ENCODE data around the gene BRINP2. TPM values are rescaled to one million over a fixed set of nuclear protein-coding genes. Genes with fewer than 3 reads are reported as not detected.

Gene BRINP2
- total and polyA plus RNA-seq, 2 experiments from 2014 or later, result 11.5 to 20.6 TPM

DNA sequence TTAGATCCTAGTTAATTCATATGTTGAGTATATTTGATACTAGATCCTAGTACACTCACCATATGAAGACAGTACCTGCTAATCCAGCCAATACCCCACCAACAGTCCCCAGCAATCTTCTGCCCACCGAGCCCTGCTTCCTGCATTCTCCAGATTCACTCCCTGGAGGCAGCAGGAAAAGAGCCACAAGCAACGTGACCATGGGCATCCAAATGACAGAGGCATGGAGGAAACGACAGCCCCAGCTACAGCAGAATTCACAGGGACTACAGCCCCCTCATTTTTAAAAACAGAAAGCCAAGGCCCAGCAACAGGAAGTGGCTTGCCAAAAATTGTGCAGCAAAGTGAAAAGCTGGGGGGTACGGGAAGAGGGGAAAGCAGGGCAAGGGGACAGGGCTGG, 35.5 kb upstream of the BRINP2 start:
- no peaks in the 10 kb centered on the region for H3K27me3 ChIP-seq
- H3K36me3 ChIP-seq, result no peaks in the 10 kb centered on the region
- no peaks in the 10 kb centered on the region for H3K4me1 ChIP-seq (ENCODE audit: low read depth)
- TF ChIP-seq, protein P1, sequence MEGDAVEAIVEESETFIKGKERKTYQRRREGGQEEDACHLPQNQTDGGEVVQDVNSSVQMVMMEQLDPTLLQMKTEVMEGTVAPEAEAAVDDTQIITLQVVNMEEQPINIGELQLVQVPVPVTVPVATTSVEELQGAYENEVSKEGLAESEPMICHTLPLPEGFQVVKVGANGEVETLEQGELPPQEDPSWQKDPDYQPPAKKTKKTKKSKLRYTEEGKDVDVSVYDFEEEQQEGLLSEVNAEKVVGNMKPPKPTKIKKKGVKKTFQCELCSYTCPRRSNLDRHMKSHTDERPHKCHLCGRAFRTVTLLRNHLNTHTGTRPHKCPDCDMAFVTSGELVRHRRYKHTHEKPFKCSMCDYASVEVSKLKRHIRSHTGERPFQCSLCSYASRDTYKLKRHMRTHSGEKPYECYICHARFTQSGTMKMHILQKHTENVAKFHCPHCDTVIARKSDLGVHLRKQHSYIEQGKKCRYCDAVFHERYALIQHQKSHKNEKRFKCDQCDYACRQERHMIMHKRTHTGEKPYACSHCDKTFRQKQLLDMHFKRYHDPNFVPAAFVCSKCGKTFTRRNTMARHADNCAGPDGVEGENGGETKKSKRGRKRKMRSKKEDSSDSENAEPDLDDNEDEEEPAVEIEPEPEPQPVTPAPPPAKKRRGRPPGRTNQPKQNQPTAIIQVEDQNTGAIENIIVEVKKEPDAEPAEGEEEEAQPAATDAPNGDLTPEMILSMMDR (IDR thresholded peaks at IDR 0.05; ENCODE audit: low read depth, low read length), result no peak
- no peak overlapping the region for H3K4me3 ChIP-seq
- H3K9me3 ChIP-seq (ENCODE audit: low read depth), result no peaks in the 10 kb centered on the region
- H3K27ac ChIP-seq, result no peak overlapping the region
- no peak for DNase-seq (ENCODE audit: low read depth in 1 of 2, low spot score in 1 of 2)

DNA sequence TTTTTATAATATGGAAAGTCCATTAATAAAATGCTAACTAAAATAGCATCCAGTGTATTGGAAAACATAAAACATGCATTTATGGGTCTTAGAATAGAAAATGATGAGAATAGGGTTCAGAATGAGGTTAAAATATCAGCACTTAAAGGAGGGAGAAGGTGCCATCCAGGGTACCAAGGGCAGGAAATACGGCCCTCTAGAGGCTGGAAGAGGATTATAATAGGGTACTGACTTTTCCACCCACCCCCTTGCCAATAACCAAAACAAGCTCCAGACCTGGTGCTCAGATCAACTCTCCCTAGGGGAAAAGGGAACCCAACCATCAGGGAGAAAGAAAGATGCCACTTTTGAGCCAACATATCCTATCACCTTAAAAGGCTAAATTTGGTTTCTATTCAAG, 32.9 kb upstream of the BRINP2 start:
- Histone ChIP-seq H3K4me1 (ENCODE audit: low read depth) (peaks cover 5% of the 10 kb centered on the region), H3K36me3 (no peaks in the 10 kb centered on the region), H3K4me3 (no peak overlapping the region), H3K9me3 (ENCODE audit: low read depth) (no peaks in the 10 kb centered on the region), H3K27ac (no peak overlapping the region), H3K27me3 (no peaks in the 10 kb centered on the region)
- TF ChIP-seq, protein P1 (IDR thresholded peaks at IDR 0.05; ENCODE audit: low read depth, low read length), result no peak
- DNase-seq (ENCODE audit: low read depth in 1 of 2, low spot score in 1 of 2), result no peak

DNA sequence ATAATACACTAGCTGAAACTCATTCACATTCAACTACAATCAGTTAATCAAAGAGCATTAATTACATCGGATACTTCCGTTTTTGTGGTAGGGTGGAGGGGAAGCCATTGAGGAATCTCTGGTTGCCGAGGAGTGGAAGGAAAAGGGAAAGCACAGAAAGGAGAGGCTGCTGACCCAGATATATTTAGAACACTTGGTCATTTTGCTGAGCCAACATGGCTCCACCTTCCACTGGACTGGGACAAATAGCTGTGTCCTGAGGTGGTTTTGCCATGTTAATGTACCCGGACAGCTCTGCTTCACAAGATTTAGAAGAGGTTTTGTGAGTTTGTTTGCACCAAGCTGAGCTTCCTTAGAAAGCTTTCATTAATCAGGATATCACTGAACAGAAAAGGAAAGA, 32.4 kb upstream of the BRINP2 start:
- Histone ChIP-seq H3K27ac (no peak overlapping the region), H3K4me1 (ENCODE audit: low read depth) (peaks cover 7% of the 10 kb centered on the region), H3K27me3 (no peaks in the 10 kb centered on the region), H3K4me3 (no peak overlapping the region), H3K36me3 (no peaks in the 10 kb centered on the region), H3K9me3 (ENCODE audit: low read depth) (no peaks in the 10 kb centered on the region)
- TF ChIP-seq, protein P1 (IDR thresholded peaks at IDR 0.05; ENCODE audit: low read depth, low read length), result no peak
- DNase-seq (ENCODE audit: low read depth in 1 of 2, low spot score in 1 of 2), result no peak

DNA sequence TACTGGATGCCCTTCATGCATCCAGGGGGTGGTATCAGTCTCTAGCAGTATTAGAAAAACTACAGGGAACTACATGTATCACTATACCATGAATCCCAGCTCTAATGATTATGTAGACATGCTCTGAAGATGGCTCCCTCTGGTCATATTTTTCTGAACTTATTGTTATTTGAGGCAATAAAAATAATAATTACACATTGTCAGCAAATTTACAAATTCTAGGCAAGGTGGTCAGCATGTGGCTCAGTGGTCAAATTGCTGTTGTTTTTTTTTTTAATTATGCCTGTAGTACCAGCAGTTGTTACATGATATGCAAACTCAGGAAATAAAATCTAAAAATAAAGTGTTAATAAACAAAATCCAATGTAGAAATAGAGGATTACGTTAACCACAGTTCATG, 28.7 kb upstream of the BRINP2 start:
- no peaks in the 10 kb centered on the region for H3K9me3 ChIP-seq (ENCODE audit: low read depth)
- DNase-seq (ENCODE audit: low read depth in 1 of 2, low spot score in 1 of 2), result no peak
- no peaks in the 10 kb centered on the region for H3K36me3 ChIP-seq
- no peak overlapping the region for H3K4me3 ChIP-seq
- peaks cover 33% of the 10 kb centered on the region for H3K4me1 ChIP-seq (ENCODE audit: low read depth)
- H3K27ac ChIP-seq, result no peak overlapping the region
- H3K27me3 ChIP-seq, result no peaks in the 10 kb centered on the region
- TF ChIP-seq, protein P1 (IDR thresholded peaks at IDR 0.05; ENCODE audit: low read depth, low read length), result no peak

DNA sequence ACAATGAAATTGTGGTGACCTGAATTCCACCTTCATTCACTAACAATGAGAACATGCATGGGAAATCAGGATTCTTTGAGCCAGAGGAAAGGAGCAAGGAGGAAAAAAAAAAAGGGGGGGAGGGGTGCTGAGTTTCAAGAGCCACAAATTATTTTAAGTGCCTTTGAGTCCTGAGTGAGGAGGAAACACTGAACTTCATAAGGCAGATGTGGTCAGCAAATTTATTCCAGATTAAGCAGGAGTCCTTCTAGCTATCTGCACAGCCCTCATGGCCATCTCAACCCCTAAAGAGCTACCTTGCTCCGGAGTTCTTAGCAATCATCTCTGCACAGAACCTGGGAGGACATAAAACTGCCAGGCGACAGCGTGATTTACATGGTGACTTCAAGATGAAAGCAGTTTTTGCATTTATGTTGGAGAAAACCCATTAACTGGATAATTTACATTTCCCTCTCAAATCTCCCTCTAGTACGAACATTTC, 27.9 kb upstream of the BRINP2 start:
- Histone ChIP-seq H3K27me3 (no peaks in the 10 kb centered on the region), H3K9me3 (ENCODE audit: low read depth) (no peaks in the 10 kb centered on the region), H3K27ac (no peak overlapping the region), H3K4me3 (no peak overlapping the region), H3K36me3 (no peaks in the 10 kb centered on the region), H3K4me1 (ENCODE audit: low read depth) (peaks cover 36% of the 10 kb centered on the region)
- DNase-seq (ENCODE audit: low read depth in 1 of 2, low spot score in 1 of 2), result no peak
- TF ChIP-seq, protein P1 (IDR thresholded peaks at IDR 0.05; ENCODE audit: low read depth, low read length), result no peak
